Activated CD4-positive, alpha-beta T cell treated with anti-CD3 and anti-CD28 coated beads, Interleukin-2, amount 50 U/mL, for 48 hours (primary cell): ENCODE results near the gene USP44.

Experiments
- DNase-seq, 2 experiments: peaks; one replicate each; pipeline ENCODE4 v3.0.0-alpha.2; 2020

The USP44 gene

GRCh38 chr12:95548056-95548538 is 3.2 kb downstream of the USP44 start:
- DNase-seq: peak; percentile 35 to 46

GRCh38 chr12:95547522-95548055 is 3.7 kb downstream of the USP44 start:
- DNase-seq: no peak

GRCh38 chr12:95546491-95546813 is 4.8 kb downstream of the USP44 start:
- no peak for DNase-seq

GRCh38 chr12:95545731-95546490 is 5.4 kb downstream of the USP44 start:
- DNase-seq: no peak

- DNase-seq: no peak
Measured at GRCh38 chr12:95545303-95545702, 6.0 kb downstream of the USP44 start.

- no peak for DNase-seq
Measured at GRCh38 chr12:95544756-95545155, 6.5 kb downstream of the USP44 start.

- no peak for DNase-seq
Measured at GRCh38 chr12:95543305-95543704, 8.0 kb downstream of the USP44 start.

GRCh38 chr12:95541436-95541835 is 9.8 kb downstream of the USP44 start:
- no peak for DNase-seq

GRCh38 chr12:95538656-95539055 is 12.6 kb downstream of the USP44 start:
- no peak for DNase-seq

GRCh38 chr12:95538006-95538405 is 13.3 kb downstream of the USP44 start:
- no peak for DNase-seq

GRCh38 chr12:95533985-95534384 is 17.3 kb downstream of the USP44 start:
- no peak for DNase-seq

GRCh38 chr12:95532851-95533250 is 18.4 kb downstream of the USP44 start:
- DNase-seq: peak; percentile 17 to 46

- no peak for DNase-seq
Measured at GRCh38 chr12:95529693-95530225, 21.5 kb downstream of the USP44 start.

GRCh38 chr12:95528431-95528830 is 22.8 kb downstream of the USP44 start:
- DNase-seq: no peak

GRCh38 chr12:95522692-95523091 is 28.6 kb downstream of the USP44 start:
- DNase-seq: no peak

- no peak for DNase-seq
Measured at GRCh38 chr12:95520816-95521215, 30.5 kb downstream of the USP44 start.

- DNase-seq: no peak
Measured at GRCh38 chr12:95518944-95519343, 32.3 kb downstream of the USP44 start.

GRCh38 chr12:95517246-95517645 is 34.0 kb downstream of the USP44 start:
- no peak for DNase-seq

- no peak for DNase-seq
Measured at GRCh38 chr12:95516757-95517156, 34.5 kb downstream of the USP44 start.

- no peak for DNase-seq
Measured at GRCh38 chr12:95515197-95515596, 36.1 kb downstream of the USP44 start.

GRCh38 chr12:95513599-95513998 is 37.7 kb downstream of the USP44 start:
- no peak for DNase-seq

- DNase-seq: no peak
Measured at GRCh38 chr12:95511977-95512376, 39.3 kb downstream of the USP44 start.

GRCh38 chr12:95509300-95509699 is 42.0 kb downstream of the USP44 start:
- no peak for DNase-seq

- DNase-seq: no peak
Measured at GRCh38 chr12:95506707-95507523, 44.4 kb downstream of the USP44 start.
